IPS-11a (cell line): ENCODE measurements around the gene GPER1.
"Not testable (repeated sequence)": the region's sequence is repeated elsewhere in the genome, so short reads cannot be mapped to it uniquely, and the experiment has no call there.

Experiments used
- H3K4me3 ChIP-seq: one replicate; pipeline ENCODE4 v1.5.1; 2013; ENCODE audit warnings: low read depth, low read length, control low read depth

The GPER1 gene

DNA sequence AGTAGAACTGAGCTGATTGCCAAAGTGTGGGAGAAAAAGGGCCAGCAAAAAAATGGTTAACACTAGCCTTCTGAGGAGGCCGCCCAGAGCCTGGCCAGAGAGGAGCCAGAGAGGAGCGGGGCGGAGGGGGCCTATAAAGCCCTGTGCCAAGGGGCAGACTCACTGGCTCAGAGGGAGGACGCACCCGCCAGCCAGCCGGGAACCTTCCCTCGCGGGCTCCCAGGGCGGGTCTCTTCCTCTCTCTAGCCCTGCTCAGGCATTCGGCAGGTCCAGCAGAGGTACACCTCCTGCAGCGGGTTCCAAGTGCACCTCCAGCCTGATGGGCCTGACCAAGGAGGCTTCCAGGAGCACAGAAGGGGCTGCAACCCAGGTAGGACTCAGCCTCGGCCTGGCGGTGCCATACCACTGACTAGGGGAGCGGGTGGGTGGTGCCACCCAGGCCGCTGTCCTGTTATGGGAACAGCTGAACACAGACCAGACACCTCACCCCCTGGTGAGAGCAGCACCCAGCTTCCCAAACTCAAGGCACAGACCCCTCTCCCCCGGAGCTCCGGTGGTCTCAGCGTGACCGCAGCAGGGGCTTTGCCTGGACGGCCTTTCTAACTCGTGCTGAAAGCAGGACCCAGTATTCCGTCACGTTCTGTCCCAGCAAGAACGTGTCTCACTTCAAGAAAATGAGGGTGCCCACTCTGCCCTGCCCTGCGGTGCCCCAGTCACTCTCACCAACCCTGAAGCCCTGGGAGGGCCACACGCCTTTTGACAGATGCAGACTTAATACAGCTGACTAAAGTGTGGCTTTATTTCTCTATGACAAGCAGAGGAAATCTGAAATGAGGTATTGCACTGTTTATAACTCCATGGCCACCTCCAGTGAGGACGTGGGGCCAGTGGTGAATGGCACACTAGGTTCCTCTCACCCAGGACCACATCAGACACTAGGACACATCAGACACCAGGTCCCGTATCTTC is at the start of gene GPER1:
Gene GPER1, plus strand, starts transcription at position 162 of the 969 bp plus-strand sequence. CDS start 3,616 bp downstream, outside the sequence.
- H3K4me3 ChIP-seq, result no peak within 1 kb of the TSS

DNA sequence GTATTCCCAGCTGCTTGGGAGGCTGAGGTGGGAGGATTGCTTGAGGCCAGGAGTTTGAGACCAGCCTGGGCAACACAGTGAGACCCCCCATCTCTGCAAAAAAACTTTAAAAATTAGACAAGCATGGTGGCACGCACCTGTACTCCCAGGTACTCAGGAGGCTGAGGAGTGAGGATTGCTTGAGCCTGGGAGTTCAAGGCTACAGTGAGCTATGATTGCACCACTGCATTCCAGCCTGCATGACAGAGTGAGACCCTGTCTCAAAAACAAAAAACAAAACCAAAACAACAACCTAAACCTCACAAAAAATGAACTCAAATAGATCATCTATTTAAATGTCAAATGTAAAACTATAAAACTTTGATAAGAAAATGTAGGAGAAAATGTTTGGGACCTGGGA is 47.7 kb upstream of the GPER1 start:
- not testable (repeated sequence) for H3K4me3 ChIP-seq

DNA sequence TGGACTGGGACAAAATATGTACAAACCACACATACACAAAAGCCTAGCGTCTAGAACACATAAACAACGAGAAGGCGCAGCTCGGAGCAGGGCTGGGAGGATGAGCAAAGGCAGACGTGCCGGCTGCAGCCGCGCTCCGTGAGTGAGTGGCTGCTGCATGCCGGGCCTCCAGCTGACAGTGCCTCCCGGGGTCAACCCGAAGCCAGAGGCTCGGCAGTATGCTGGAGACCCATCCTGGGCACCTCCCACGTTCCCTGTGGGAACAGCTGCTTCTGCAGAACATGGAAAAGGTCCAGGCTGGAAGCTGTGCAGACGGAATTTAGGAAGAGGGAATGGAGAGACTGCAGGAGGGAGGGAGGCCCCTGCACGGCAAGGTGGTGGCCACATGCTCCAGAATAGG is 47.1 kb upstream of the GPER1 start:
- no peak overlapping the region for H3K4me3 ChIP-seq

DNA sequence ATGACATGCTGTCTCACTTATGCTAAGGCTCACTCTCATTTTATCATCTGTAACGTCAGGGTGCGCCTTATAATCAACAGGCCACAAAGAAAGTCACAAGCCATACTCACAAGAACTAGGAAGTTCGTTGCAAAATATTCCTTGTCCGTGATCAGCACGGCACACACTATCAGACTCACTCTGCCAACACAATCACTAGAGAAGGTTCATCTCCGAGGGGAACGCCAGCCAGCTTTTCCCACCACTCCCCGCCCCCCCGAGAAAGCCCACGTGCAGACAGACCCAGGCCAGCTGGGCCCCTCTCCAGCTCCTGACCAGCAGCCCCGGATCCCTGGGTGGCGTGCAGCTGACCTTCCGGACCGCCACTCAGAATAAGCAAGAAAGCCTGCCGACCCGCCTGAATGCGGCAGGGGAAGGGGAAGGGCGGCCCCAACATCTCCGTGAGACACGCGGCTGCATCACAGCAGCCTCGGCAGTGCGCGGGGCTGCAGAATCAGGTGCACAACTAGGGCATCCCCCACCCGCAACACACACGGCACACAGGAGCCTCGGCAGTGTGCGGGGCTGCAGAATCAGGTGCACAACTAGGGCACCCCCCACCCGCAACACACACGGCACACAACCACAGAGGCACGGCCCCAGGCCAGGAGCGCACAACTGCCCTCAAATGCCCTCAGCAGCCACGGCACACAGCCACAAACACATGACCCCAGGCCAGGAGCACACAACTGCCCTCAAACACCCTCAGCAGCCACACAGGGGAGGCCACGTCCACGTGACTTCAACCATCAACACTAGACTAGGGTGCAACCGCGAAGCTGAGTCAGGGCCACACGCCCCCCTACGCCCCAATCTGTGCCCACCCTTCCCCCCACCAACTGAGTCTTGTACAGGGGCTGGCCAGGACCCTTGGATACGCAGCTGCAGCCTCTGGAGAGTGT is 46.1 kb upstream of the GPER1 start:
- no peak overlapping the region for H3K4me3 ChIP-seq

DNA sequence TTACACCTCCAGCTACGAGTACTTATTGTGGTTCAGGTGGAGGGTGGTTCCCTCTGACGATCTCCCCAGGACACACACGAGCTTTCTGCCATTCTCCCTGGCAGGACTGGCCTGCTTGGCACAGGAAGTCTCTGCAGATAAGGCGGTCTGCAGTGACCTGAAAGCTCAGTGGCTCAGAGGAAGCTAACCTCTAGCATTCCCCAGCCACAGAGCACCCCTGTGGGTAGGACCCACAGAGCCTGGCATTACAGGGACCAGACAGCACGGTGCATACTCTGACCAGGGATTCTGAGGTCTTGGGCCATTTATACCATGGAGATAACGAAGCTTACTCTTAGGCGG is 45.5 kb upstream of the GPER1 start:
- H3K4me3 ChIP-seq, result no peak overlapping the region

DNA sequence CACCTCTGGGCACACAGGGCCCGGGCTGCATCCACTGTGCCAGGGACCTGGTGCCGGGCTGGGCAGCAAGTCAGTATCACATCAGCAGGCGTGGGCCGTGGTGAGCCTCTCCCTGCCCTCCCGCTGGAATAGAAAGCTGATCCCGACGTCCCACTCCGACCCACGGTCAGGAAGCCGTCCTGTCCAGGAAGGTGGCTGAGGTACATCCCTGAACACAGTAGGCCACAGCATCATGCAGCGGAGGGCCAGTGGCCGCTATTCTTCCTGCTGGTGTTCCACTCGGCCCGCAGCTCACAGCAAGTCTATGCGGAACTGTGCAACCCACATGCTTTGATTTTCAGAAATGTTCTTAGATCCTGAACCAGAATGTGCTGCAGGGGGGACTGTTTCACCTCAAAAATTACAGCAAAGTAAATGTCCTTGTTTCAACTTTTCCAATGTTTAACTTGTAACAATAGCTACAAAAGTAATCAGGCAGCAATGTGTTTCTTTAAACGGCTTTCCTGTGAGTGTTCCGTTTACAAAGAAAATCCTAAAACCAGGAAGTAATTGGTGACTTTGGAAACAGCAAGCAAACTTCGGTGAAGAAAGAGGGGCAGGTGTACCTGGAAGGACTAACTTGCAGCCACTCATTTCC is 44.2 kb upstream of the GPER1 start:
- no peak overlapping the region for H3K4me3 ChIP-seq

DNA sequence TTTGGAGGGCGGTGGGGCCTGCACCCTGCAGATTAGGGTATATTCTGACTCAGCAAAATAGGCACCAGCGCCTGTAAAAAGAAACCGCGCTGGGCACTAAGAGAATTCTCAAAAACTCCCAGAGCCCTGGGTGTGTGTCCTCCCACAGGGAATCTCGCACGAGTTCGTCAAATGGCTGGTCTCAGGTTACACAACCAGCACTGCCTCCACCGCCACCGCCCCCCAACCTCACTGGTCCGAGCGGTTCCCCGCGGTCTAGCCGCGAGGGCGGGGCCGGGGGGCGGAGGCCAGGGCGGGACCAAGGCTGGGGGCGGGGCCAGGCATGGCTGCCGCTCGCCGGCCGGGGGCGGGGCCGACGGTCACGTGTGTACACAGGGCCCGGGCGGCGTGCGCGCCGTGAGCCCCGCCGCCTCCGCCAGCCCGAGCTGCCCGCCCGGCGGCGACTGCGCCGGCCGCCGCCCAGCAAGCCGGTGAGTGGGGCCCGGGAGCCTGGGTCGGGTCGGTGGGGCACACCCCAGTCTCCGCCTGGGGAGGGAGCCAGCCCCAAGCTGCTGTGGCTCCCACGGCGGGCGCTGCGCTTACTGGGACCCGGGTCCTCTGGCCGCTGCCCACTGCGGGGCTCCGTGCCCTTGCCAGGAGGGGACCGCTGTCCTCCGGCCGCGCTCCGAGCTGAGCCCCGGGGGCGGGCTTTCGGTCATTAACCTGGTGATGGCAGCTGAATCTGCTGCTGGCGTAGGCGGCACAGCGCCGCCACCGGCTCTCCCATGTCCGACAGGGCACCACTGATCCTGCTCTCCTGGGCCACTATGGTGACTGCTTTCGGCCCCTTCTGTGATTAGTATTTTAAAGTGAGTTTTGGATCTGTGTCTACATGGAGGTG is 43.5 kb upstream of the GPER1 start, which contains the start of gene GPR146:
Gene GPR146, plus strand, starts transcription at position 358 of the 880 bp plus-strand sequence. CDS start 12,970 bp downstream, outside the sequence.
- H3K4me3 ChIP-seq, result peak within 1 kb of the TSS; percentile 45

DNA sequence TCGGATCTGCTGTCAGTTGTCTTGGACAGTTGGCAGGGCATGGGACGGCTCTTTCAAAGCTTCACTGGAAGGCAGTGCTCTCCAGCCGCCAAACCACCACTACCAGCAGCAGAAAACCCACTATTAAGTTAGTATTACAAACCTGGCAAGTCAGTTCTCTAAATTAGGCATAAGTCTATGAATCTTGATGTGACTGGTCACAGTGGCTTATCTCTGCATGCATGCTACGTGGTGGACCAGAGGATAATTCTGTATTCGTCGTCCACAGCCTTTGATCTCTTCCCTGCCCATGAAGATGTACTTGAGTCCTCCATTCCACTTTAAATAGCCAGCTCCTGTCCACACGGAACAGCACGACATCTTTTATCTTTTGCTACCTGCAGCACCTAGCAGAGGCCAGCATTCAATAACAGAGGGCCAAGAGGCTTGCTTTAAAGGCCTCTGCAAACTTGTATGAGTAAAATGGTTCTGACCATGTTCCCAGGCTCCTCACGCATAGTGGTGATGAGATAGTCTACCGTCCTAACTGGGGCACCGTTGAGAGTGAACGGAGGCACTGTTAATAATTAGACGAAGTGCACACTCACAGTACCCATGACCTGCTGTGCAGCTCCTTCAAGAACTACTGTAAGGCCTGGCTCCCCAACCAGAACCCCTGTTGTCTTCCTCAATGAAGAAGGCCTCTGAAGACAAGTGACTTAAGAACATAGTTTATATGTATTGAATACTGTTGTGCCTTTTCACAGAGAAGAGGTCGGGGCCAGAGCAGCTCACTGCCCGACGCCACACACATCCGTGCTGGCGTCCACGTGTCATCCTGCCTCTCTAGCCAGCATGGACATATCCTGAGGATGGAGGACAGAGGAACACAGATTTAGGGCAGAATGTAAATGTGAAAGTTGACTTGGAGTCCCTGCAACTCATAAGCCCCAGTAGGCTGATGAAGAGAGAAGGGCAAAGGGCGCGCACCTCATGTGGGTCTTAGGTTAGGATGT is 42.5 kb upstream of the GPER1 start:
- H3K4me3 ChIP-seq, result peak overlapping the region; percentile 45

DNA sequence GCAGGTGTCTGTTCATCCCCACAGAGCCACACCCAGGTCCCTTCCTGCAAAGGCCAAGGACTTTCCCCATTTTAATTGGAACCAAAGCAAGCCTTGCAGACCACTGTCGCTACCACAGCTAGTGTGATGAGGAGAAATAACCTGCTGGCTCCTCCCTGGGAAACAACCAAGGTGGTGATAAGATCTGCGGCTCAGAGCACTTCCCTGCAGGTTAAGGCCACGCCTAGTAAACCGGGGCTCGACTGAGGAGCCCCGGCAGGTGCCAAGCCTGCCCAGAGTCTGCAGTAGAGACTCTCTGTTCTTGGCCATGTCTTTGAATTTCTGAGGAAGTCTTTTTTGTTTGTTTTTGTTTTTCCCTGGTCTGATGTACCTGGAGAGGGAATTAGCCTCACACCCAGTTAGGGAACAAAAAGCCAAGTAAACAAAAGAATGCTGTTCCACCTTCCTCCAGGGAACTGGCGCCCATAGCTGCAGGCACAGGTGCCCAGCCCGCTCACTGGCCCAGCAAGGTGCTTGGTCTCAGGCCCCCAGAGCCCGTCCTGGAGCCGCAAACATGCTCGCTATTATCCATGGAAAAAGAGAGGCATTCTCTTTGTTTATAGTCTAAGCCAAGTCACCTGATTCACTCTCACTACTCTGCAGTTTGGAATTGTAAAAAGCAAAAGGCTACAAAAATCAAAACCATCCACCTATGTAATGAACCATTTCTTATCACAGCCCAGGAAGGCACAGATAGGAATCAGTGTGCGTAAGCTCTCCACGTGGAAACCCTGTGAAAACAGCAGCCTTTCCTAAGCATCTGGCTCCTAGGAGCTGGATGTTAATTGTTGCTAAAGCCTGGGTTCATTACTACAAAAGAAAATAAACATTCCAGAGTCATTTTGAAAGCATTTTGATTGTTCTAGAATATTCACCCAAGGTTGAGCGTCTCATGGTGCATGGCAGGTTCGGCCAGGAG is 40.9 kb upstream of the GPER1 start:
- no peak overlapping the region for H3K4me3 ChIP-seq

DNA sequence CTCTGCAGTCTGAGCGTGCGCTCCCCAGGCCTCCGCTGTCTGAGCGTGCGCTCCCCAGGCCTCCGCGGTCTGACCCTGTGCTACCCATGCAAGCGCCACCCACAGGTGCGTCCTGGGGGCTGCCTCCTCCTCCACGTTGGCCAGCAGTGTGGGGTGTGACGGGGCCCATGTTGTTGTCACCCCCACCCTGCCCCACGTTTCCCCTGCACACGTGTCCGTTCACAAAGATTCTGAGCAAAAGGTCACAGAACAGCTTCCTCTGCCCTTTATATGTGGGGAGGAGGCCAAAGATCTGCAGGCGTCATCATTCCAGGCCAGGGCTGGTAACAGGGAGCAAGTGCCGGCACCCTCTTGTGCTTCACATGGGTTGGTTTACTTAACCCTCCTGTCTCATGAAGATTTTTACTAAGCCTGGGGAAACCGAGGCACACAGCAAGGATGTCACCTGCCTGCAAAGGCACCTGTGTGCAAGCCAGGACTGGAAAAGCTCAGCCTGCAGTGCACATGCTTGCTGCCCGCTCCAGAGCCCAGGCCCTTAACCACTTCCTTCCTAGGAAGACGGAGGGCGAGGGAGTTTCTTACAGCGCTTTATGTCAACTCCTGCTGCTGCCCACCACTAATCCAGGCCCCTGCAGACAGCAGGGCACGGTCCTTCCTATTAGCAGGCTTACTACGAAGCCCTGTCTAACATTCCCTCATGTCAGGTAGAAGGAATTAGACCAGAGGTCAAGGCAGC is 38.7 kb upstream of the GPER1 start:
- H3K4me3 ChIP-seq, result no peak overlapping the region

DNA sequence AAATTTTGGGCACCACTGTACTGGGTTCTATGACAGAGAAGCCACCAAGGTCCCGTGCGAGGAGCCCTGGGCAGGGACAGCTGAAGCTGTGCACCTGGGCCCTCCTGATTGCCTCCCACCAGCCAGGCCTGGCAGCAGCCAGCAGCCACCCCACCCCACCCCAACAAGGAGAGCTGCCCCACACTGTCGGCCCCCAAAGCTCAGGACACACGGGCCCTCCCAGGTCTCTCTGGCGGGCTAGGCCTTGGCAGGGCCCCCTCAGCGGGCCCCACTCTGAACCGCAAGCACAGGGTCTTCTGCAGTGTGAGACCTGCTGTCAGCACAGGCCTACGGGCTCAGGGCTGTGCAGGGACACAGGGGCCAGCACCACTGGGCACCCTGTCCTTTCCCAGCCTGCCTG is 38.1 kb upstream of the GPER1 start:
- H3K4me3 ChIP-seq, result no peak overlapping the region

DNA sequence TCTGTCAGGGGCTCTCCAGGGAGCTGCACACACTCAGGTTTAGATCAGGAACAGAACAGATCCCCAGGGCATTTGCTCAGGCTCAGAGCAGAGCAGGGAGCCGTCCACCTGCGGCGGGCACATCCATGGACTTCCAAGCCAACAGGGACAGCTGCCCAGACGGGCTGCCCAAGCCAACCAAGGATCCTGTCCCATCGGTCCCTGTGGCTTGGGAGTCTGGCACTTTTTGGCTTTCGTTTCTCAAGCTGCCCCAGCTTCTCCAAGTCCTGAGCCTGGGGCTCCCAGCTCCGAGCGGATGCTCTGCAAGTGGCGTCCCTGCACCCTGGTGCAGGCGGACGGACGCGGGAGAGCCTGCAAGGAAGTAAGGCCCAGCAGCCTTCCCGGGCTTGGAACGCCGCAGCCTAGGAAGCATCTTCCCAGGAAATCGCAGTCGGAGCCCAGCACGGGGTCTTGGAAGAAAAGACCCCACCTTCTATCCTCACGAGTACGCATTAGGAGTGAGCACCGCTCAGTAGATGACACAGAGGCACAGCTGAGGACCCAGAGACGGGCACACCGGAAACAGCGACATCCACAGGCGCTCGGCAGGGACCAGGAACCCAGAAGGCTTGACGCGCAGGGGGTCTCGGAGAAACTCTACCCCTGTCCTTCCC is 37.5 kb upstream of the GPER1 start:
- H3K4me3 ChIP-seq, result no peak overlapping the region

DNA sequence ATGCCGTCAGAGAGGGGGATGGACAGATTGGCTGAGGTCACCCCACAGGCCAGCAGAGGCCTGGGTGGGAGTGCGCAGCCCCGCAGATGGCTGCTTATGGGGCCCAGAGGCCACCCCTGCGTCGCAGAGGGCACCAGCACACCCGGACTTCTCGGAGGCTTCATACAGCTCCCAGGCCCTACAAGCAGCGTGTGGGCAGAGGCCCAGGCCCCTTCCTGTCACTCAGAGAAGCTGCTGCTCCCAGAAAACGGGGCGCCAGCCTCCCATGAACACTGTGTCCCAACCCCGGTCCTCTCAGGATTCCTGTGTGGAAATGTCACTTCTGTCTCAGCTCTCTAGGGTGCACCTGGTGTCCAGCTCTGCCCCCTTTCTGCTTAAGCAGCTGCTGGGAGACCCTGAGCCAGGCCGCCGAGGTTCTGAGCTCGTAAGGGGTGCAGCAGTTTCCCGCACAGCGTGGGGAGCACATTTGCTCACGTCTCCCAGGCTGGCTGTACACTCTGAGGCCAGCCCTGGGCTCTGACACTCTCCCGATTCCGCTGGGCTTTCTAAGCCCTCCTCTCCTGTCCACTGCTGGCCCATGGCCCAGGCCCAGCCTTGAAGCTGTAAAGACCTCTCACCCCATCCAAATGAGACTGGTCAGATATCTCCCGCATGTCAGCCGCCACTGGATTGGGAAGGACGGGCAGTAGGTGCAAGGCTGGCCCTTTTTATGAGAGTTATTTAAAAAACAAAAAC is 36.8 kb upstream of the GPER1 start:
- H3K4me3 ChIP-seq, result no peak overlapping the region

DNA sequence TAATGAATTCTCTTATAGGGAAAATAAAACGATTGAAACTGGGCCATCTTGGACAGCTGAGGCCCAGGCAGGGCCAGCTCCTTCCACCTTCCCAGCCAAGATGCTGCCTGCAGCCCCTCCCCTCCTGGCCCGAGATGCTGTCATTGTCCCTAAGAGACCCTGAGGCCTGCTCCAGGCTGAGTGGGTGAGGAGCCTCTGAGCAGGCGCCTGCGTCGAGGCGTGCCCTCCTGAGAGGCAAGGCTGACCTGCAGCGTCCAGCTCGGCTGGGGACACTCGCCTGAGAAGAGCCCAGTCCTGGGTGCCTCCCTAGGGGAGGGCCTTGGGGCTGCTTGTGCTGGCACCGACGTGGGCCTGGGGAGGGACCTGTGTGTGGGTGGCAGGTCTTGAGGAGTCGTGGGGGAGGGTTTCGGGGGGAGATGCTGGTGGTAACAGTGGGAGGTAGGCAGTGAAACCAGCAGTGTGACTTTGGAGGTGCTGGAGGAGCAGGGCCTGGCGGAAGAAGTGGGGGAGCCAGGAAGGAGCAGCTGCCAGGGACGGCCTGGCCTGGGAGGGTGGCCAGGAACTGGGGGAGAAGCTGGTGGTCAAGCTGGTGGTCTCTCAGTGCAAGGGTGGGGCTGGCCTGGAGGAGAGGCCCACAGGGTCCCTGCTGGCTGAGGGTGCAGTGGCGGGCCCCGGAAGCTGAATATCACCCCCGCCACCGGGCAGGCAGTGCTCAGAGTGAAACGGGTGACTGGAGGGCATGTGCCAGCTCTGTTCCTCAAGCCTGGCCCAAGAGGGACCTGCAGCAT is 35.7 kb upstream of the GPER1 start:
- no peak overlapping the region for H3K4me3 ChIP-seq

DNA sequence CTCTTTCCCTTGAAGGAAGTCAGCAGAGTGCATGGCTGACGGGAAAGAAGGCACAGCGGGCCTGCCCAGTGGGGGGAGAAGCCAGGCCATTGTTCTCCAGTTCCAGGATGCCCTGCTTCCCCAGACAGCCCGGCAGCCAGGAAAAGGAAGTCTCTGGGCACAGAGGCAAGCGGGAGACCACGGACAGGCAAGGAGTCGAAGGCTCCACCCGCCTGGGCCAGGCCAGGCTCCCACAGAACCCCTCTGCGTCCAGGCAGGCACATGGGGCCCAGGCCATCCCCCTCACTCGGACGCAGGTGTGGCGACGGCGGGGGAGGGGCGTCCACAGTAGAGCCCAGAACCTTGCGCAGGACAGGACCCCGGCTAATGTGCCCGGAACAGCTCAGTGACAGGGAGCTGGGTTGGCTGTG is 34.9 kb upstream of the GPER1 start:
- no peak overlapping the region for H3K4me3 ChIP-seq
